Sigmoid colon (tissue), 7 donors: ENCODE data around the gene NOXO1. TPM values are rescaled to one million over a fixed set of nuclear protein-coding genes. Genes with fewer than 3 reads are reported as not detected.

ENCODE experiments used
- DNase-seq: peaks from one replicate; pipeline ENCODE4 v3.0.0-alpha.2; 2019
- H3K27ac ChIP-seq, 4 donors: fragments of 200-600 bp; sonication (generic); one replicate each; pipeline ENCODE4 v1.5.1; 2016 to 2019; ENCODE audit warnings: mild to moderate bottlenecking in 1 of 4
- H3K27me3 ChIP-seq, 3 donors: fragments of 200-600 bp; sonication (generic); one replicate each; pipeline ENCODE4 v1.5.1; 2019; ENCODE audit warnings: mild to moderate bottlenecking in 1 of 3
- H3K36me3 ChIP-seq, 4 donors: fragments of 200-600 bp; sonication (generic); one replicate each; pipeline ENCODE4 v1.5.1; 2016 to 2019
- H3K4me1 ChIP-seq, 4 donors: fragments of 200-600 bp; sonication (generic); one replicate each; pipeline ENCODE4 v1.5.1; 2017 to 2019
- H3K4me3 ChIP-seq, 4 donors: fragments of 200-600 bp; sonication (generic); one replicate each; pipeline ENCODE4 v1.5.1; 2017 to 2019; ENCODE audit warnings: mild to moderate bottlenecking in 2 of 4, moderate library complexity in 1 of 4
- H3K9me3 ChIP-seq, 4 donors: fragments of 200-600 bp in 3 of 4; sonication (generic) in 3 of 4; one replicate each; pipeline versions ENCODE4 v1.5.1 to v1.6.1; 2013 to 2019
- EP300 ChIP-seq, 4 donors: sonication (generic); formaldehyde crosslinking; IDR thresholded peaks; one replicate each; pipeline ENCODE4 v1.6.1; 2017; ENCODE audit warnings: antibody characterized with exemption in 4 of 4
- POLR2A ChIP-seq, 2 donors: fragments of 450-650 bp; IDR thresholded peaks; one replicate each; pipeline ENCODE4 v1.6.1; 2016; ENCODE audit warnings: antibody characterized with exemption in 2 of 2, mild to moderate bottlenecking in 2 of 2, moderate library complexity in 2 of 2
- POLR2AphosphoS5 ChIP-seq, 4 donors: sonication (generic); formaldehyde crosslinking; IDR thresholded peaks; one replicate each; pipeline ENCODE4 v1.6.1; 2017; ENCODE audit warnings: antibody characterized with exemption in 4 of 4
- WGBS, 2 donors: extraction: QIAGEN DNeasy Blood & Tissue Kit; methylation state at CpG; one replicate each; pipeline ENCODE4 v1.1.7; 2013; 5-methylcytosine and 5-hydroxymethylcytosine counted together
- intact Hi-C: fragments of 100-400 bp; cut with DNase I; formaldehyde crosslinking; loops from one replicate; pipeline ENCODE4 v1.15.1; 2023
- polyA plus RNA-seq, 3 donors: library from polyadenylated mRNA; stranded (reverse); fragments of 200-250 nt; gene quantifications; one replicate each; pipeline ENCODE4 v1.2.3, GENCODE V29; 2013
- total RNA-seq, 4 donors: library from RNA; depleted of rRNA; stranded (reverse); fragments of >200 nt; gene quantifications; one replicate each; pipeline ENCODE4 v1.1.0, GENCODE V29; 2016
- TF ChIP-seq, protein P1 (sequence below), 4 experiments: fragments of 450-650 bp in 3 of 4; fragments of 200-600 bp in 1 of 4; IDR thresholded peaks; one replicate each; pipeline ENCODE4 v1.5.1; 2016 to 2019; ENCODE audit warnings: antibody characterized with exemption in 4 of 4, mild to moderate bottlenecking in 3 of 4, moderate library complexity in 2 of 4
- donor health status: healthy with polysubstance abuse.
- donor health status: Bipolar disorder and iron deficiency.
- donor health status: healthy.

Gene NOXO1
- total and polyA plus RNA-seq, 7 donors: 13.8 to 47.3 (median 15.0) TPM; not detected in 4

DNA sequence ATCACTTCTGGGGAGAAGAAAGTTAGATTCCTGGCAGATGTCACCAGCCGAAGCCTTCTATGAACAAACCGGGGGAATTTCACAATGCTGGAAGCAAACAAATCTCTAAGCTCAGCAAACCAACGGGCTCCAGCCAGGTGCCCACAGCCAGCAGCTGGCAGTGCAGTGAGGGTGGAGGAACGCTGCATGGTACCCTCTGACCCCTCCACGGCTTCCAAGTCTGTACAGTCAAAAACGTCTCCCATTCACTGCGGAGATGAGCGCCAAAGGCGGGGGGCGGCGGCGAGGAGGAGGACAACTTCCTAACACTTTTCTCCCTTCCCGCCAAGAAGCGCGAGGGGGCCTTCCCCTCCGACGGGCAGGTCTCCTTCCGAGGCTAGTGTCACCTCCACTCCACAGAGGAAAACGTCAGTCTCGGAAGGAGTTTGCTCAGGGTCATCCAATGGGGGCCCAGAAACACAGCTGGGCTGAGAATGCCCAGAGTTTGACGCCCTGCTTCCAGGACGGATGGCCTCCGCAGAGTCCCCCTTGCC is 27.4 kb upstream of the NOXO1 start:
- Histone ChIP-seq H3K9me3 (no peaks in the 10 kb centered on the region), H3K27ac (peak overlapping the region; percentile 78 to 97 (median 92)), H3K36me3 (no peaks in the 10 kb centered on the region), H3K4me1 (peaks cover 0 to 67% (median 59%) of the 10 kb centered on the region in 4 donors), H3K27me3 (no peaks in the 10 kb centered on the region), H3K4me3 (peak overlapping the region; percentile 55 to 99 (median 77))
- DNase-seq: no peak
- 1 to 2% methylated on average over 23 of the region's 23 CpGs for WGBS, 2 donors
- no peak for TF ChIP-seq EP300 (IDR thresholded peaks at IDR 0.05)
- intact Hi-C loops: no loop called here

DNA sequence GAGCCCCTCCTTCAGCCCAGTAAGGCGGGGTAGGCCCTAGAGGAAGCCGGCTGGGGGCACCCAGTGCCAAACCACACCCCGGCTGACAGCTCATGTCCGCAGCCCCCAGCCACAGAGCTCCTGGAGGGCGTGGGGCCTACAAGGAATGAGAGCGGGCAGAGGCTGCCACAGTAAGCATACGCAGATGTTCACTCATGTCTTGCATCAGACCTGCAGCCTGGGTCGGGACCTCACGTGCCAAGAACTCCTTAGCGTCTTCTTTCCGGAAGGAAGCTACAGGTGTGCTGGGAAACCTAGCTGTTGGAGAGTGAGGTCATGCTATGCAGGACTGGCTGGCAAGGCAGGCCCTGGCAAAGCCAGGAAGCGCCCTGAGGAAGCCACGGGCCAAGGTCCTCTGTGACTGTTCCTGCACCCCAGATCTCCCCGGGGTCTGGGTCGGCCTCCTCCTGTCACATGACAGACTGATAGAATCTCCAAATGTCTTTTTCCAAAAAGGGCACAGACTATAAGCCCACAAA is 26.8 kb upstream of the NOXO1 start:
- 8 to 28% methylated on average over 15 of the region's 15 CpGs for WGBS, 2 donors
- Histone ChIP-seq H3K27me3 (no peaks in the 10 kb centered on the region), H3K36me3 (peaks cover 0 to 5% (median 2%) of the 10 kb centered on the region in 4 donors), H3K4me3 (peak overlapping the region in 3 of 4 donors; percentile 74 to 99 (median 80)), H3K9me3 (no peaks in the 10 kb centered on the region), H3K27ac (peak overlapping the region in 3 of 4 donors; percentile 78 to 97 (median 89)), H3K4me1 (peaks cover 0 to 73% (median 61%) of the 10 kb centered on the region in 4 donors)
- no peak for DNase-seq
- intact Hi-C loops: no loop called here
- no peak for TF ChIP-seq POLR2A (IDR thresholded peaks at IDR 0.05)
- TF ChIP-seq, protein P1, sequence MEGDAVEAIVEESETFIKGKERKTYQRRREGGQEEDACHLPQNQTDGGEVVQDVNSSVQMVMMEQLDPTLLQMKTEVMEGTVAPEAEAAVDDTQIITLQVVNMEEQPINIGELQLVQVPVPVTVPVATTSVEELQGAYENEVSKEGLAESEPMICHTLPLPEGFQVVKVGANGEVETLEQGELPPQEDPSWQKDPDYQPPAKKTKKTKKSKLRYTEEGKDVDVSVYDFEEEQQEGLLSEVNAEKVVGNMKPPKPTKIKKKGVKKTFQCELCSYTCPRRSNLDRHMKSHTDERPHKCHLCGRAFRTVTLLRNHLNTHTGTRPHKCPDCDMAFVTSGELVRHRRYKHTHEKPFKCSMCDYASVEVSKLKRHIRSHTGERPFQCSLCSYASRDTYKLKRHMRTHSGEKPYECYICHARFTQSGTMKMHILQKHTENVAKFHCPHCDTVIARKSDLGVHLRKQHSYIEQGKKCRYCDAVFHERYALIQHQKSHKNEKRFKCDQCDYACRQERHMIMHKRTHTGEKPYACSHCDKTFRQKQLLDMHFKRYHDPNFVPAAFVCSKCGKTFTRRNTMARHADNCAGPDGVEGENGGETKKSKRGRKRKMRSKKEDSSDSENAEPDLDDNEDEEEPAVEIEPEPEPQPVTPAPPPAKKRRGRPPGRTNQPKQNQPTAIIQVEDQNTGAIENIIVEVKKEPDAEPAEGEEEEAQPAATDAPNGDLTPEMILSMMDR (IDR thresholded peaks at IDR 0.05): no peak
- no peak for TF ChIP-seq EP300 (IDR thresholded peaks at IDR 0.05)
- no peak for TF ChIP-seq POLR2AphosphoS5 (IDR thresholded peaks at IDR 0.05)

DNA sequence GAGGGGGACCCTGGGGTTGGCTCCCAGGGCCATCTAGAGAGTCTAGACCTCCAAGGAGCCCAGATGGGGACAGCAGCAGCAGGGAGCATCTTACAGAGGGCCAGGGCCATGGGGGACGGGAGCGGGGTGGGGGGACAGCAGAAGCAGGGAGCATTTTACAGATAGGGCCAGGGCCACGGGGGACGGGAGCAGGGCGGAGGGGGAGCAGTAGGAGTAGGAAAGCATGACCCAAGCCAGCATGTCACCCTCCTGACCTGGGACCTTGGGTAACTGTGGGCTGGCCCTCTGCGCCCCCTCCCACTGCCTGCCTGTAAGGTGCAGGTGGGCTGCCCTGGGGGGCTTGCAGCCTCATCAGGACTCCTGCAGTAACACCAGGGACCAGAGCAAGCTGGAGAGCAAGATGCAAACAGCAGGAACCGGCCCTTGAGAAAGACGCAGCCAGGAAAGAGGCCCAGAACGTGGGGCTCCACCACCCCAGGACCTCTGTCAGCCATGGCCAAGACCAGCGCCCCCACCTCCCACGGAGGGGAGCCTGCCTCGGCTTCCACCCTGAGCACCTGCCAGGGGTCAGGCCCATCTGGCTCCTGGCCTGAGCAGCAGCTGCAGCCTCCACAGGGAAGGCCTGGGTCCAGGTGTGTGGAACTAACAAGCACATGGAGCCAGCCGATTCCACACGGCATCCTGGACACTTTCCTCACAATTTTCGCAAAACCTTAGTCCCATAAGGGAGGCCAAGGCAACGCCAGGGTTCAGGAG is 26.0 kb upstream of the NOXO1 start:
- no peak for DNase-seq
- Histone ChIP-seq H3K4me1 (peaks cover 0 to 73% (median 61%) of the 10 kb centered on the region in 4 donors), H3K27me3 (no peaks in the 10 kb centered on the region), H3K9me3 (no peaks in the 10 kb centered on the region), H3K4me3 (no peak overlapping the region), H3K27ac (peak overlapping the region in 1 of 4 donors; percentile 89), H3K36me3 (peaks cover 2 to 13% (median 7%) of the 10 kb centered on the region in 4 donors)
- TF ChIP-seq POLR2A (IDR thresholded peaks at IDR 0.05) (no peak), EP300 (IDR thresholded peaks at IDR 0.05) (no peak), POLR2AphosphoS5 (IDR thresholded peaks at IDR 0.05) (no peak)
- TF ChIP-seq, protein P1 (IDR thresholded peaks at IDR 0.05): no peak
- intact Hi-C loops: no loop called here
- WGBS, 2 donors: 81 to 83% methylated on average over 16 of the region's 16 CpGs

DNA sequence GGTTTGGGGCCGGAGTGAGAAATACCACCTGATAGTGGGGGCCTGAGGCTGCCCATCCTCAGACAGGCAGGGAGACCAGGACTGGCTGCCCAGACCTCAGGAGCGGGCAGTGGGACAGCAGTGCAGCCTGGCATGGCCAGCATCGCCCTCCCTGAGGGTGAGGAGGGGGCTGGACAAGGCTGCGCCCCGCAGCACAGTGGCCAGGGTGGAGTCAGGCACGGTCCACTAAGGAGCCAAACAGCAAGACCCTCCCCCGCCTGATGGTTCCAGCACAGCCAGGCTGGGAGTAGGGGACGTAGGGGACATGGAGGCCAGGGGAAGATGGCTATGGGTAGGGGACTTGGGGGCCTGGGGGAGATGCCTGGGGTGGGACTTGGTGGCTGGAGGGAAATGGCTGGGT is 25.0 kb upstream of the NOXO1 start:
- peaks cover 0 to 73% (median 61%) of the 10 kb centered on the region in 4 donors for H3K4me1 ChIP-seq
- H3K36me3 ChIP-seq: peaks cover 11 to 22% (median 17%) of the 10 kb centered on the region in 4 donors
- no peak overlapping the region for H3K4me3 ChIP-seq
- no peaks in the 10 kb centered on the region for H3K27me3 ChIP-seq
- 93 to 94% methylated on average over 8 of the region's 8 CpGs for WGBS, 2 donors
- no peaks in the 10 kb centered on the region for H3K9me3 ChIP-seq
- no peak overlapping the region for H3K27ac ChIP-seq
- TF ChIP-seq POLR2AphosphoS5 (IDR thresholded peaks at IDR 0.05): no peak
- no peak for TF ChIP-seq EP300 (IDR thresholded peaks at IDR 0.05)
- TF ChIP-seq, protein P1 (IDR thresholded peaks at IDR 0.05): no peak
- TF ChIP-seq POLR2A (IDR thresholded peaks at IDR 0.05): no peak
- DNase-seq: no peak
- intact Hi-C loops: no loop called here

DNA sequence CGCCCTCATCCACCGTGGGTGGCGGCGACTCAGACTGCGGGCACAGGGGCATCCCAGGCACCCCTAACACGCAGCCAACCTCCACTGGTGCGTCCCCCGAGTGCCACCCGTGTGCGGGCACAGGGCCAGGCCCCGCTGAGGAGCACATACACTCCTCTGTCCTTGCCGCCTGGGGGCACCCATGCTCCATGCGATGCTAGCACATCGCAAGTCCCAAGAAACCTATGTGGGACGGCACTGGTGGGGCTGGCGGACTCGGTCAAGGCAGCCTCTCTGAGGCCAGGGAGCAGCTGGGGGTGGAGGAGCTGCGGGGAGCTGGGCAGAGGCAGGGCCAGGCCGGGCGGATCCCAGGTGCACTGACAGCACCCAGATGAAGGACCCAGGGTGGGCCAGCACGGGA is 24.4 kb upstream of the NOXO1 start:
- DNase-seq: no peak
- no peak overlapping the region for H3K4me3 ChIP-seq
- peaks cover 16 to 29% (median 22%) of the 10 kb centered on the region in 4 donors for H3K36me3 ChIP-seq
- no peak overlapping the region for H3K27ac ChIP-seq
- 77 to 88% methylated on average over 21 of the region's 21 CpGs for WGBS, 2 donors
- H3K27me3 ChIP-seq: no peaks in the 10 kb centered on the region
- peaks cover 0 to 70% (median 60%) of the 10 kb centered on the region in 4 donors for H3K4me1 ChIP-seq
- intact Hi-C loops: no loop called here
- no peak for TF ChIP-seq EP300 (IDR thresholded peaks at IDR 0.05)
- no peak for TF ChIP-seq POLR2A (IDR thresholded peaks at IDR 0.05)
- no peak for TF ChIP-seq POLR2AphosphoS5 (IDR thresholded peaks at IDR 0.05)
- TF ChIP-seq, protein P1 (IDR thresholded peaks at IDR 0.05): no peak
- no peaks in the 10 kb centered on the region for H3K9me3 ChIP-seq
